ENCODE data around the gene PARD6B.
"Not testable (repeated sequence)": the region's sequence is repeated elsewhere in the genome, so short reads cannot be mapped to it uniquely, and the experiment has no call there.

Gene PARD6B

GRCh38 chr20:50766955-50767809, 35.8 kb downstream of the PARD6B start:
- FAIRE-seq; DNase-seq (ENCODE audit: extremely low spot score, insufficient read length, low read depth): not testable (repeated sequence)

DNA sequence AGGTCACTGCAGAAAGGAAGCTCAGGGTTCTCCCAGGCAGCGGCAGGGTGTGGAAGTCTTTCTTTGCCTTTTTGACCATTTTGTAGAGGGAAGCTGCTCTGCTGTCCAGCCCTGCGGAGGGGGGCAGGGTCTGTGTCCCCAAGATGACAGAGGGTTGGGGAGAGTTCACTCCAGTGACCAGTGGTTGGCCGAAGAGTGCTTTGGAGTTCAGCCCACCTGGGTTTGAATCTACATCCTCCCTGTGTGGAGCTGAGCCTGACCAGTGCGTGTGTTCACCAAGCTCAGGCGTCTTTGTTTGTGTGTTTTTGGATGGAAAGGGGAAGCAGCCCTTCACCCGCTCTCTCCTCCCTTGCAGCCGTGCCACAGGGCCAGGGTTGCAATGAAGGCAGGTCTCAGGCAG, 37.6 kb downstream of the PARD6B start:
- not testable (repeated sequence) for FAIRE-seq; DNase-seq (ENCODE audit: extremely low spot score, insufficient read length, low read depth)

- not testable (repeated sequence) for FAIRE-seq; DNase-seq (ENCODE audit: extremely low spot score, insufficient read length, low read depth)
These were observed 38.2 kb downstream of the PARD6B start for GRCh38 chr20:50769551-50770085.

- FAIRE-seq; DNase-seq (ENCODE audit: extremely low spot score, insufficient read length, low read depth): not testable (repeated sequence)
These were observed 40.2 kb downstream of the PARD6B start for GRCh38 chr20:50771419-50772080.

DNA sequence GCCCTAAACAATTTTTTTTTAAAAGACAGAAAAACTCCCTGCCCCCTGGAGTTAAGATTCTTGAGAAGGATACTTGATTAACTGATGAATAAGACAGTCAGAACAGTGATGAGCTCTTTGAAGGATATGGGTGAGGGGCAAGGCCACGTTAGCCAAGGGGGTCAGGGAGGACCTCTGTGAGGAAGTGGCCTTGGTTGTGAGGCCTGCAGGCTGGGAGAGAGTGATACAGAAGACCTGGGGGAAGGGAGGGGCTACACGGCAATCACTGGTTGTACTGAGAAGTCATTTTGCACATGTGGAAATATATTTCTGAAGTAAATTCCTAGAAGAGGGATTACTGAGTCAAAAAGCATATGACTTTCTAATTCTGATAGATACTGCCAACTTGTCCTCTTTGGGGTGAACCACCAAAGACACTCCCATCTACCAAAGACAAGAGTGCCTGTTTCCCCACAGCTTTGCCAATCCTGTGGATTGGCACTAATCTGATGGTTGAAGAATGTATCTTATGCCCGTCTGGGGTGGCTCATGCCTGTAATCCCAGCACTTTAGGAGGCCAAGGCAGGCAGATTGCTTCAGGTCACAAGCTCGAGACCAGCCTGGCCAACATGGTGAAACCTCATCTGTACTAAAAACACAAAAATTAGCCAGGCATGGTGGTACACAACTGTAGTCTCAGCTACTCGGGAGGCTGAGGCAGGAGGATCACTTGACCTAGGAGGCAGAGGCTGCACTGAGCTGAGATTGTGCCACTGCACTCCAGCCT, 41.2 kb downstream of the PARD6B start:
- FAIRE-seq = no peak

DNA sequence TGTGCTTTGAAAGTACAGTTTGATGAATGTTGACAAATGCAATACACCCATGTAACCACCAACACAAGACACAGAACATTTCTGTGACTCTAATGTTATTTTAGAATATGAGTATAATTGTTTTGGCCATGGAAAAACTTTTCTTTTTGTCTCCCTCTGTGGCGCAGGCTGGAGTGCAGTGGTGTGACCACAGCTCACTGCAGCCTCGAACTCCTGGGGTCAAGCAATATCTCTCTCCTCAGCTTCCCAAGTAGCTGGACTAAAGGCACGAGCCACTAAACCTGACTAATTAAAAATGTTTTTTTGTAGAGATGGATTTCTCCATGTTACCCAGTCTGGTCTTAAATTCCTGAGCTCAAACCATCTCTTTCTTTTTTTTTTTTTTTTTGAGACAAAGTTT, 43.1 kb downstream of the PARD6B start:
- FAIRE-seq (no peak), DNase-seq (ENCODE audit: extremely low spot score, insufficient read length, low read depth) (no peak)

More for the DNA sequence above, 41.2 kb downstream of the PARD6B start:
- DNase-seq (ENCODE audit: extremely low spot score, insufficient read length, low read depth) = no peak

- no peak for FAIRE-seq
These were observed 44.9 kb downstream of the PARD6B start for GRCh38 chr20:50776122-50776817.

GRCh38 chr20:50777373-50777772, 46.0 kb downstream of the PARD6B start:
- DNase-seq (ENCODE audit: extremely low spot score, insufficient read length, low read depth) (no peak), FAIRE-seq (no peak)

More at GRCh38 chr20:50776122-50776817, 44.9 kb downstream of the PARD6B start:
- no peak for DNase-seq (ENCODE audit: extremely low spot score, insufficient read length, low read depth)

GRCh38 chr20:50778994-50779393, 47.6 kb downstream of the PARD6B start:
- not testable (repeated sequence) for DNase-seq (ENCODE audit: extremely low spot score, insufficient read length, low read depth); FAIRE-seq

DNA sequence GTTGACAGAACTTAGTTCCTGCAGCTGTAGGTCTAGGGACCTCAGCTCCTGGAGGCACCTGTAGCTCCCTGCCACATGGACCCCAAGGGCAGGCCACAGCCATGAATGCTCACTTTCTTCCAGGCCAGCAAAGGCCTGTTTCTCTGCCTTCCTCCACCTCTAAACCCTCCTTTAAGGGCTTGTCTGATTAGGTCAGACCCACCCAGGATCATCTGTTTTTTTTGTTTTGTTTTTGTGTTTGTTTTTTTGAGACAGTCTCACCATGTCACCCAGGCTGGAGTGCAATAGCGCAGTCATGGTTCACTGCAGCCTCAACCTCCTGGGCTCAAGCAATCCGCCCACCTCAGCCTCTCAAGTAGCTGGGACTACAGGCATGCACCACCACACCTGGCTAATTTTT, 52.0 kb downstream of the PARD6B start:
- no peak for DNase-seq (ENCODE audit: extremely low spot score, insufficient read length, low read depth)
- no peak for FAIRE-seq

GRCh38 chr20:50783903-50784302, 52.5 kb downstream of the PARD6B start:
- DNase-seq (ENCODE audit: extremely low spot score, insufficient read length, low read depth) (no peak), FAIRE-seq (no peak)

- DNase-seq (ENCODE audit: extremely low spot score, insufficient read length, low read depth) = no peak
- no peak for FAIRE-seq
These were observed 53.1 kb downstream of the PARD6B start for GRCh38 chr20:50784464-50784863.

DNA sequence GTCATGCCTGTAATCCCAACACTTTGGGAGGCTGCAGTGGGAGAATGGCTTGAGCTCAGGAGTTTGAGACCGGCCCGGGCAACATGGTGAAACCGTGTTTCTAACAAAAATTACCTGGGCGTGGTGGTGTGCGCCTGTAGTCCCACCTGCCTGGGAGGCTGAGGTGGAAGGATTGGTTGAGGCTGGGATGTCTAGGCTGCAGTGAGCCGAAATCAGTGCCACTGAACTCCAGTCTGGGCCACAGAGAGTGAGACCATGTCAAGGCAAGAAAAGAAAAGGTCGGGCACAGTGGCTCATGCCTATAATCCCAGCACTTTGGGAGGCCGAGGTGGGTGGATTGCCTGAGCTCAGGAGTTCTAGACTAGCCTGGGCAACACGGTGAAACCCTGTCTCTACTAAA, 55.3 kb downstream of the PARD6B start:
- DNase-seq (ENCODE audit: extremely low spot score, insufficient read length, low read depth) (no peak), FAIRE-seq (no peak)

DNA sequence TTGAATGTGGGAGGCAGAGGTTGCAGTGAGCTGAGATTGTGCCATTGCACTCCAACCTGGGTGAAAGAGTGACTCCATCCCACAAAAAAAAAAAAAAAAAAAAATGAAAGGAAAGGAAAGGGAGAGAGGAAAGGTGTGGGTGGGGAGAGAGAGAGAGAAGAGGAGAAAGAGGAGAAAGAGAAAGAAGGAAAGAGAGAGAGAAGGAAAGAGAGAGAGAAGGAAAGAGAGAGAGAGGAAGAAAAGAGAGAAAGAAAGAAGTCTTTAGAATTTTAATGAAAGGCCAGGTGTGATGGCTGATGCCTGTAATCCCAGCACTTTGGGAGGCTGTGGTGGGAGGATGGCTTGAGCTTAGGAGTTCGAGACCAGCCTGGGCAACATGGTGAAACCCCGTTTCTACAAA, 55.8 kb downstream of the PARD6B start:
- FAIRE-seq (no peak), DNase-seq (ENCODE audit: extremely low spot score, insufficient read length, low read depth) (no peak)

DNA sequence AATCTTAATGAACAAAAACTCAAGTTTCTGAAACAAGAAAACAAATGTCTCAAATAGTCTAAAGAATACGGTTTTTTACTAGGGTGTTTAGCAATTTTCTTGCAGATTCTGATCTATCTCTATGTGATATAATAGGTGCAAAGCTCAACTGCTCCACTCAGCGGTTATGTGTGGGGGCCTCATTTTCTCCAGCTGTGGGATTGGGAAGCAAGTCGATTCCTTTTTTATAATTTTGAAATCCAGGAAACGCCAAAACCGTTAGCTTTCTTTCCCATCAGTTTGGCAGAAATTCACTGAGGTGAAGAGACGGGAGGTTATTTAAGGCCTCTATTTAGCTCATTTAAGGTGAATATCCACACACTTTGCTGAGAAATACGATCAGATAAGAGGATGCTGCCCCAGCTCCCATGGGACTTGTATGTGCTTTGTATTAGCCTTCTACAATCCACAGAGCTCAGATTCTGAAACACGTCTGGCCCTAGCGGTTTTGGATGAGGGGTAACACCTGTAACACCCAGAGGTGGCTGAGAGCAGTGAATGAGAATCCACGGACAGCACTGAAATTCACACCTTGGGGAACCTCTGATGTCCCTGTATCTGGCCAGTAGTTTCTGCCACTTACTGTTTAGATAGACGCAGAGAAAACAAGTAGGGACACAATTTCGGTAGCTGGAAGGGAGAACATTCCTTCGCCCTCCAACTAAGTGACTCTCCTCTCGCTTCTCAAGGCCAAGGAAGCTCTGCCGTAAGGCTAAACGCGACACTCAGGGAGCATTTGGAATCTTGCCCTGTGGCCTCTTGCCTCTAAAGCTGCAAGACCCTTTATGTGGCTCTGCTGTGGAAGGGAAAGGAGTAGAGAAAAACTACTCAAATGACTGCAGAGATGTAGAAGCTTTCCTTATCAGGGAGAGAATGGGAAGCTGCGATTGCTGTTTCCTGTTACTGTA, 56.9 kb downstream of the PARD6B start:
- DNase-seq (ENCODE audit: extremely low spot score, insufficient read length, low read depth) = no peak
- FAIRE-seq = no peak

DNA sequence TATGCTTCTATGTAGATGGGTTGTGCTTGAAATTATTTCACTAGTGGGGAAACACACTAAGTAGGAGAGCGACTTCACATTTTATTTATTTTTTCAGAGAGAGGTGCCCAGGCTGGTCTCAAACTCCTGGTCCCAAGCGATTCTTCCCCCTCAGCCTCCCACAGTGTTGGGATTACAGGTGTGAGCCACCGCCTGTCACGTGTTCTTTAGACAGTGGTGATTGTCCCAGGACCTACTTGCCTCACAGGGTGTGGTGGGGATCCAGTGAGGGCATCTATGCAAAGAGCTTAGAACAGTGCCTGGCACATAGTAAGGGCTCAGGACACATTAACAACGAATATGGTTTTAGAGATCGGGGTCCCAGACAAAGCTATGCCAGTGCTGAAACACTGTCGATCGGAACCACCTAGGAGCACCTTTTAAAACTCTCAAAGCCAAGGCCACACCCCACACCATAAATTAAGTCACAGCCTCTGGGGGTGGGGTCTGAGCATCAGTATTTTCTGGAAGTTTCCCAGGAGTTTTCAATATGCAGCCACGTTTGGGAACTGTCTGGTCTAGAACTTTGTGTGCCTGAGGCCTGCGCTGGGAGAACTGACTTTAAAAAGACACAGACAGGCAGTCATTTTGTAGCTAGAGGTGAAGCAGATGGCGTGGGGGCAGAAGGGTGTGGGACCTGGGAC, 58.7 kb downstream of the PARD6B start:
- FAIRE-seq (no peak), DNase-seq (ENCODE audit: extremely low spot score, insufficient read length, low read depth) (no peak)

DNA sequence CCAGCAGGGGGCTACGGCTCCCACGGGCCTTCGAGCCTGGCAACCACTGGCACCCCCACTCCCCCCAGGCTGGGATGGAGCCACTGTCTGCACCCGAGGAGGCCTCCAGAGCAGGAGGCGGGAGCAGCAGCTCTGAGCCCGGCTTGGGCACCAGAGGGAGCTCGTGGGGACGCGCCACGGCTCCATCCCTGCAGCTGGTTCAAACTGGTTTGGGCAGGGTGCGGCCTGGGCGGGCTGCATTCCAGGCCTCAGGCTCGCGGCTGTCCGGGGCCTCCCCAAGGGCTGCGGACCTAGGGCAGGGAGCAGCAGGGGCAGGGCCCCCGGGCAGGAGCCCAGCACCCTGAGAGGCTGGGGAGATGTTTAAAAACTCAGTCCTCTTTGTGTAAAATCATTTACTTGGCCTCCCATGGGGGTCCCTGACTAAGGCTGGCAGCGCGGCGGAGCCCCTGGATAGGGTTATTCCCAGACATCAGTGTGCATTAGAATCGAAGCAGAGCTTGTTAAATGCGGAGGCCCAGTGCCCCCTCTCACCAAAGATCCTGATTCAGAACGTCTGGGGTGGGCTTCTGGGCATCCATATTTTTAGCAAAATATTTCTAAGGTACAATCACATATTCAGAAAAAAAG, 59.4 kb downstream of the PARD6B start:
- peak; percentile 83 for DNase-seq (ENCODE audit: extremely low spot score, insufficient read length, low read depth)
- FAIRE-seq = peak; percentile 60
